ENCODE results near the gene LYRM4.

The LYRM4 gene

GRCh38 chr6:5091210-5092069 is 169.3 kb downstream of the LYRM4 start:
- no peak for DNase-seq

GRCh38 chr6:5090603-5091002 is 170.1 kb downstream of the LYRM4 start:
- DNase-seq, result no peak

GRCh38 chr6:5089481-5090438 is 171.0 kb downstream of the LYRM4 start:
- DNase-seq, result no peak

- DNase-seq, result no peak
These were observed 172.0 kb downstream of the LYRM4 start for GRCh38 chr6:5088780-5089179.

GRCh38 chr6:5087389-5087788 is 173.4 kb downstream of the LYRM4 start:
- no peak for DNase-seq

- DNase-seq, result no peak
These were observed 174.4 kb downstream of the LYRM4 start for GRCh38 chr6:5086294-5086890.

- DNase-seq, result no peak
These were observed 175.0 kb downstream of the LYRM4 start for GRCh38 chr6:5085648-5086293.

GRCh38 chr6:5084781-5085647 is 175.7 kb downstream of the LYRM4 start, which contains the start of gene PPP1R3G:
TSS of gene PPP1R3G (plus strand) at chr6:5085341. CDS start at chr6:5085486, 145 bp downstream.
- no peak for DNase-seq

- DNase-seq, result no peak
These were observed 176.4 kb downstream of the LYRM4 start for GRCh38 chr6:5084360-5084780.

- no peak for DNase-seq
These were observed 176.9 kb downstream of the LYRM4 start for GRCh38 chr6:5083813-5084359.

GRCh38 chr6:5083307-5083583 is 177.5 kb downstream of the LYRM4 start:
- no peak for DNase-seq

- DNase-seq, result no peak
These were observed 178.1 kb downstream of the LYRM4 start for GRCh38 chr6:5082487-5083306.

GRCh38 chr6:5081955-5082354 is 178.8 kb downstream of the LYRM4 start:
- DNase-seq, result no peak

GRCh38 chr6:5081182-5081581 is 179.6 kb downstream of the LYRM4 start:
- DNase-seq, result no peak

GRCh38 chr6:5080574-5080973 is 180.2 kb downstream of the LYRM4 start:
- no peak for DNase-seq

GRCh38 chr6:5079692-5080091 is 181.1 kb downstream of the LYRM4 start:
- DNase-seq, result no peak

GRCh38 chr6:5078121-5078669 is 182.6 kb downstream of the LYRM4 start:
- DNase-seq, result no peak

GRCh38 chr6:5076931-5077330 is 183.8 kb downstream of the LYRM4 start:
- DNase-seq, result no peak

- no peak for DNase-seq
These were observed 186.8 kb downstream of the LYRM4 start for GRCh38 chr6:5073992-5074391.

GRCh38 chr6:5072440-5072839 is 188.3 kb downstream of the LYRM4 start:
- no peak for DNase-seq

Measured in activated CD4-positive, CD25-positive, alpha-beta regulatory T cell (primary cell).